Pons (tissue), 1 donor: ENCODE results near the gene ELFN2.

ENCODE experiments used
- DNase-seq: peaks from one replicate; pipeline ENCODE4 v3.0.0-alpha.2; 2016; ENCODE audit warnings: low spot score

Gene ELFN2

DNA sequence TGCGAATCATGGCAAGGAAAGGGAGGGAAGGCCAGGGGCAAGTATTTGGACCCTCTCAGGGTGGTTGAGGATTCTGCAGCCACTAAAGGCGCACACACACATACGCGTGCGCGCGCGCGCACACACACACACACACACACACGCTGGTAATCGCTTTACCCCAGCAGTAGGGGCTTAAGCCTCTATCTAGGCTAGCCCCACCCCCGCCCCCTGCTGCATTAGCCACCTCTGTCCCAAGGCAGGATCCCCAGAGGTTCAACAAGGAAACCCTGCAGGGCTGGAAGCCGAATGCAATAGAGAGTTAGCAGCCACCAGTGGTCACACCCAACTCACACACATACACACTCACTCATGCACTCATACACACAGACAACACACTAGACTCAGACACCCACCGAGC is 28.6 kb upstream of the ELFN2 start:
- no peak for DNase-seq

- no peak for DNase-seq
These were observed 27.8 kb upstream of the ELFN2 start for GRCh38 chr22:37454857-37455686.

- no peak for DNase-seq
These were observed 26.4 kb upstream of the ELFN2 start for GRCh38 chr22:37453696-37454095.

- no peak for DNase-seq
These were observed 23.9 kb upstream of the ELFN2 start for GRCh38 chr22:37451218-37451617.

GRCh38 chr22:37449331-37450001 is 22.2 kb upstream of the ELFN2 start:
- DNase-seq = no peak

GRCh38 chr22:37448516-37449127 is 21.3 kb upstream of the ELFN2 start:
- DNase-seq = peak; percentile 39

GRCh38 chr22:37445501-37445900 is 18.2 kb upstream of the ELFN2 start:
- no peak for DNase-seq

DNA sequence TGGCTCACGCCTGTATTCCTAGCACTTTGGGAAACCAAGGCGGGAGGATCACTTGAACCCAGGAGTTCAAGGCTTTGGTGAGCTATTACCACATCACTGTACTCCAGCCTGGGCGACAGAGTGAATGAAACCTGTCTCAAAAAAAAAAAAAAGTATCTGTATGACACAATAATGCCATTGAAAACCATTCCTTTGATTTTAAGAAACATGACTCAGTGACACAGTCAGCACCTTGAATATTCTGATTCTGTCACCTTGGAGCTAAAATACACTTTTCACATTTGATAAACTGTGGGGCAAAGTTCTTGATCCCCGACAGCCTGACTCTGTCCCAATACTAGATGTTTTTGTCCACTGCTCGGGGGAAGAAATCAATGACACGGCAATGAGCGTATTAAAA is 16.7 kb upstream of the ELFN2 start:
- no peak for DNase-seq

GRCh38 chr22:37443086-37443485 is 15.8 kb upstream of the ELFN2 start:
- no peak for DNase-seq

- DNase-seq = no peak
These were observed 15.3 kb upstream of the ELFN2 start for GRCh38 chr22:37442537-37442936.

DNA sequence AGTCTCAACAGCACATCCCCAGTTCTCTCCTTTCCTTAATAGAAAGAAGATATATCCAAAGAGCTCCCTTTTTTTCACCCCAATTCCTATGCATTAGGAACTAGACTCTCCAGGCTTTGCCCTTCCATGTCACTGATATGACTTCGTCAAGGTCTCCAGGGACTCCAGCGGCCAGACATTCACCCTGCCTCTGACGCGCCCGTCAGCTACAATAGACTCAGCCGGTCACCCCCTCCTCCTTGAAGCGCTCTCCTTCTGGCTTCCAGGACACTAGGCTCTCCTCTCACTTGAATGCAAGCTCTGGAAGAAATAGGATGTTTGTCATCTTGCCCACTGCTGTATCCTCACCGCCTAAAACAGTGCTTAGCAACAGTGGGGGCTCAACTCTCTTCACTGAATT is 14.9 kb upstream of the ELFN2 start:
- no peak for DNase-seq

GRCh38 chr22:37440875-37441274 is 13.6 kb upstream of the ELFN2 start:
- no peak for DNase-seq

GRCh38 chr22:37439347-37439746 is 12.1 kb upstream of the ELFN2 start:
- DNase-seq = no peak

- DNase-seq = no peak
These were observed 8.8 kb upstream of the ELFN2 start for GRCh38 chr22:37435970-37436603.

DNA sequence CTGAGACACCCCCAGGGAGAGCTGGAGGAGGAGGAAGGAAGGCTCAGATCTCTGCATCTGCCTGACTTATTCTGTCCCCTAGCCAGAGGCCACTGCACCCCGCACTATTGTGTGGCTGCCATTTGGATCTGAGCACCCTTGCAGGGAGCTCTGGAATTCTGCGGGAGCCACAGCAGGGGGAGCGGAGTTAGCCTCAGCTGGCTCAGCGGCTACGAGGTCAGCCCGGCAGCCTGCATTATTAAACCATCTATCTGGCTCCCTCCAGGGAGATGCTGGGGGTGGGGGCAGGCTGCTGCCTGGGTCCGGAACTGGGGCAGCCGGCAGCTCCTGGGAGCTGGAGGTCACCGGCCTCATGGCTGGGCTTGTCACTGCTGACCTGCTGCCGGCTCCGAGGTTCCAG is 6.5 kb upstream of the ELFN2 start:
- DNase-seq = no peak

- DNase-seq = no peak
These were observed 5.4 kb upstream of the ELFN2 start for GRCh38 chr22:37432708-37433054.

DNA sequence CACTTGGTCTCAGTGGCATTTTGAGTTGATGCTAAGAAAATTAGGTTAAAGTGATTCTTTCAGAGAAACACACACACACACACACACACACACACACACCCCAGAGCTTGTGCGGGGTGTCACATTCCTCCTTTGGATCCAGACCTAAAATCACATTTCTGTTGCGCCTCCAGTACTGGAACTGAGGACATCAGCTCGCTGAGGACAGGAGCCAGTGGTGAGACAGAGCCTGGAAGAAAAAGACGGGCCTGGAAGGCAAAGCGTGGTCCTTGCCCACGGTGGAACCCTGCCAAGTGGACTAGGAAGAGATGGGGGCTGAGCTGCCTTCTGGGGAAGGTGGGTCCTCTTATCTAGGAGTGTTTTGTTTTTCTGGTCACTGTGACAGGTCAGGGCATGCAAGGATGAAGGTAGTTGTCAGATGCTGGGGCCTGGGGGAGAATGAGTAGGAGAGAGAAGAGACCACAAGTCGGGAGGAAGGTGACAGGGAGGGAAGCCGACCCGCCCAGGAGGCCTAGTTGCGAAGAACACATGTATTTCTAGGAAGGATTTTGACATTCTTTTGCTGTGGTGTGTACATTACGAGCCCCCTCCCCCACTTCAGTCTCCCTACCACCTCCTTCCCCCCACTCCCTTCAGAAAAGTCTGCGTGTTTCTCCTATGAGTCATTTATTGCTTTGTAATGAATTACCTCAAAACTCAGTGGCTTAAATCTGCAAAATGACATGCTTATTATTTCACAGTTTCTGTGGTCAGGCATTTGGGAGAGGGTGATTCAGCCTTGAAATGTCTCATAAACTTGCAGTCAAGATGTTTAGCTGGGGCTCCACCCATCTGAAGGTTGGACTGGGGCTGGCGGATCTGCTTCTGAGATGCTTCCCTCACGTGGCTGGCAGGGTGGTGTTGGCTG is 4.8 kb upstream of the ELFN2 start:
- no peak for DNase-seq

- no peak for DNase-seq
These were observed 4.1 kb upstream of the ELFN2 start for GRCh38 chr22:37431366-37431765.

DNA sequence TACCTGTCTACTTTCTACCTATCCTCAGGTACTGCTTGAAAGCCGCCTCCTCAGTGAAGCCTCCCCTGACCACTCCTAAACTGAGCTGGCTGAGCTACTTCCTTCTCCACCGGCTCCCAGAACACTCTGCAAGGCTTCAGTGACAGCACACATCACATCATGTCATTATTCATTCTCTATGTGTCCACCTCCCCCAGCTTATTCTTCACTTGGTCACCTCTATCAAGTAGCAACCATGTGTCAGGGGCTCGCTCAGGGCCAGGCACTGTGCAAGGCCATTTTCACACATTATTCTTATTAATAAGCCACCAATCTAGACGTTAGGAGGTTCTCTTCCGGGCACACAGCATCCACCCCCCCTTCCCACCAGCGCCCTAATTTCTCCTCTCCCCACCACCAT is 3.7 kb upstream of the ELFN2 start:
- no peak for DNase-seq

GRCh38 chr22:37428649-37429586 is 1.6 kb upstream of the ELFN2 start:
- DNase-seq = no peak
